ENCODE measurements around the gene CFAP73. TPM values are rescaled to one million over a fixed set of nuclear protein-coding genes. Genes with fewer than 3 reads are reported as not detected.
A peak's percentile ranks its signal among the peaks of the same experiment; 100 is the strongest.

CFAP73 gene
- total RNA-seq, 5 donors from 2014 or later (not counting 1 experiment from before 2014, with no cell fraction given) = 0.25 to 0.69 TPM; not detected in 3

DNA sequence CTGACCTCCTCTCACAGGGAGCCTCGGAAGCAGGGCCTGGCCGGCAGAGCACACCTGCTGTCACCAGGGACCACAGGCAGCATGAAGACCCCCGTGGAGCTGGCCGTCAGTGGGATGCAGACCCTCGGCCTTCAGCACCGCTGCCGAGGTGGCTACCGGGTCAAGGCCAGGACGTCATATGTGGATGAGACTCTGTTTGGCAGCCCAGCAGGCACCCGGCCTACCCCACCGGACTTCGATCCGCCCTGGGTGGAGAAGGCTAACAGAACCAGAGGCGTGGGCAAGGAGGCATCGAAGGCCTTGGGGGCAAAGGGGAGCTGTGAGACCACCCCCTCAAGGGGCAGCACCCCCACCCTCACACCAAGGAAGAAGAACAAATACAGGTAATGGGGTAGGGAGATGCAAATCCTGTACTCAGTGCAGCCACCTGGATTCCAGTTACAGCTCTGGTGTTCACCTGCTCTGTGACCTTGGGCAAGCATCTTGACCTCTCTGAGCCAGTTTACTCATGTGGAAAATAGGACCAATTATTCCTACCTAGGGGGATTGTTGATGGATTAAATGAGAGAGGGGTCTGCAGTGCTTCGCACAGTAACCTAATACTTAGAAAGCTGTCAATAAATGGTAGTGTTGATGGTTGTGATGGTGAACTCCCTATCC is 37.3 kb downstream of the CFAP73 start:
- no peaks in the 10 kb centered on the region for H3K27me3 ChIP-seq (replicated peaks in 1 of 2; ENCODE audit: control insufficient read depth in 2 of 2, extremely low read depth in 1 of 2, insufficient read depth in 2 of 2, low read length in 1 of 2)
- Mint-ChIP-seq H3K4me3 (peak overlapping the region; percentile 90 to 95 (median 94)), H3K9me3 (no peaks in the 10 kb centered on the region), H3K27me3 (no peaks in the 10 kb centered on the region), H3K36me3 (peaks cover 16% of the 10 kb centered on the region), H3K4me1 (peaks cover 31 to 49% (median 43%) of the 10 kb centered on the region in 3 donors), H3K27ac (peak overlapping the region; percentile 94 to 95)
- H3K27ac ChIP-seq (ENCODE audit: low read length) = no peak overlapping the region
- 92% methylated on average over 14 of the region's 16 CpGs for whole genome bisulfite sequencing (ENCODE audit: insufficient coverage)
- no peak for DNase-seq
- H3K9me3 ChIP-seq = no peaks in the 10 kb centered on the region
- peaks cover 11 to 43% of the 10 kb centered on the region in 2 experiments for H3K4me1 ChIP-seq (ENCODE audit: control insufficient read depth in 1 of 2, extremely low read depth in 1 of 2, insufficient read depth in 2 of 2, low read length in 2 of 2)
- H3K36me3 ChIP-seq (ENCODE audit: control insufficient read depth in 2 of 2, extremely low read depth in 1 of 2, insufficient read depth in 1 of 2, low read length in 1 of 2) = peaks cover 4 to 15% of the 10 kb centered on the region in 2 donors
- CTCF ChIA-PET = interaction anchor here (0.6 to 1.3 kb wide), 6 partner anchors 10 to 194 kb away, joined by 3 to 11 read pairs (median 4); no protein-coding TSS in a partner anchor
- POLR2A ChIA-PET = interaction anchor here in 1 of 2 donors (0.6 kb wide), 1 partner anchor 32 kb away, joined by 3 read pairs; no protein-coding TSS in a partner anchor
- no peak for ATAC-seq (replicated peaks in 1 of 4)
- H3K4me3 ChIP-seq (ENCODE audit: control insufficient read depth in 1 of 2, extremely low read depth in 1 of 2, low read length in 1 of 2) = no peak overlapping the region

- Mint-ChIP-seq H3K4me1 (peaks cover 21 to 29% (median 28%) of the 10 kb centered on the region in 3 donors), H3K9me3 (no peaks in the 10 kb centered on the region)
Observed at GRCh38 chr12:113189361-113189760, 39.8 kb downstream of the CFAP73 start.

GRCh38 chr12:113190761-113191160 is 41.2 kb downstream of the CFAP73 start:
- ATAC-seq (replicated peaks in 1 of 4) (no peak), DNase-seq (no peak)
- H3K27ac ChIP-seq (ENCODE audit: low read length) = no peak overlapping the region
- H3K36me3 ChIP-seq (ENCODE audit: control insufficient read depth in 2 of 2, extremely low read depth in 1 of 2, insufficient read depth in 1 of 2, low read length in 1 of 2) = peaks cover 4 to 23% of the 10 kb centered on the region in 2 donors
- ChIA-PET POLR2A (interaction anchor here in 1 of 2 donors (0.6 kb wide), 1 partner anchor 13 kb away, joined by 8 read pairs; no protein-coding TSS in a partner anchor), CTCF (interaction anchor here in 1 of 2 donors (0.9 kb wide), 1 partner anchor 102 kb away, joined by 3 read pairs; no protein-coding TSS in a partner anchor)
- no peaks in the 10 kb centered on the region for H3K27me3 ChIP-seq (replicated peaks in 1 of 2; ENCODE audit: control insufficient read depth in 2 of 2, extremely low read depth in 1 of 2, insufficient read depth in 2 of 2, low read length in 1 of 2)
- H3K9me3 ChIP-seq = no peaks in the 10 kb centered on the region
- Mint-ChIP-seq H3K9me3 (no peaks in the 10 kb centered on the region), H3K27ac (no peak overlapping the region), H3K4me1 (peaks cover 16 to 25% (median 24%) of the 10 kb centered on the region in 3 donors), H3K36me3 (peaks cover 25% of the 10 kb centered on the region), H3K27me3 (no peaks in the 10 kb centered on the region), H3K4me3 (no peak overlapping the region)
- peaks cover 8 to 18% of the 10 kb centered on the region in 2 experiments for H3K4me1 ChIP-seq (ENCODE audit: control insufficient read depth in 1 of 2, extremely low read depth in 1 of 2, insufficient read depth in 2 of 2, low read length in 2 of 2)
- 100% methylated on average over 1 of the region's 4 CpGs for WGBS (ENCODE audit: insufficient coverage)
- H3K4me3 ChIP-seq (ENCODE audit: control insufficient read depth in 1 of 2, extremely low read depth in 1 of 2, low read length in 1 of 2) = no peak overlapping the region

More at GRCh38 chr12:113189361-113189760, 39.8 kb downstream of the CFAP73 start:
- no peak overlapping the region for H3K4me3 Mint-ChIP-seq
- Histone ChIP-seq H3K4me1 (ENCODE audit: control insufficient read depth in 1 of 2, extremely low read depth in 1 of 2, insufficient read depth in 2 of 2, low read length in 2 of 2) (peaks cover 8 to 22% of the 10 kb centered on the region in 2 experiments), H3K27ac (ENCODE audit: low read length) (no peak overlapping the region), H3K9me3 (no peaks in the 10 kb centered on the region), H3K27me3 (replicated peaks in 1 of 2; ENCODE audit: control insufficient read depth in 2 of 2, extremely low read depth in 1 of 2, insufficient read depth in 2 of 2, low read length in 1 of 2) (no peaks in the 10 kb centered on the region), H3K36me3 (ENCODE audit: control insufficient read depth in 2 of 2, extremely low read depth in 1 of 2, insufficient read depth in 1 of 2, low read length in 1 of 2) (peaks cover 4 to 23% of the 10 kb centered on the region in 2 donors), H3K4me3 (ENCODE audit: control insufficient read depth in 1 of 2, extremely low read depth in 1 of 2, low read length in 1 of 2) (no peak overlapping the region)
- ChIA-PET CTCF (interaction anchor here in 1 of 2 donors (0.7 kb wide), 2 partner anchors 145 to 246 kb away, joined by 7 to 9 read pairs; no protein-coding TSS in a partner anchor), POLR2A (no interaction called here)
- peaks cover 25% of the 10 kb centered on the region for H3K36me3 Mint-ChIP-seq
- no peak overlapping the region for H3K27ac Mint-ChIP-seq
- no peaks in the 10 kb centered on the region for H3K27me3 Mint-ChIP-seq
- DNase-seq (no peak), ATAC-seq (replicated peaks in 1 of 4) (no peak)
- WGBS (ENCODE audit: insufficient coverage) = no CpG with 5 or more reads among the region's 2 CpGs

- CTCF ChIA-PET = interaction anchor here in 1 of 2 donors (0.5 kb wide), 1 partner anchor 170 kb away, joined by 3 read pairs; no protein-coding TSS in a partner anchor
- Mint-ChIP-seq H3K27ac (no peak overlapping the region), H3K36me3 (peaks cover 25% of the 10 kb centered on the region), H3K9me3 (no peaks in the 10 kb centered on the region), H3K4me1 (peaks cover 13 to 22% (median 21%) of the 10 kb centered on the region in 3 donors), H3K4me3 (no peak overlapping the region), H3K27me3 (no peaks in the 10 kb centered on the region)
- POLR2A ChIA-PET = no interaction called here
- Histone ChIP-seq H3K27me3 (replicated peaks in 1 of 2; ENCODE audit: control insufficient read depth in 2 of 2, extremely low read depth in 1 of 2, insufficient read depth in 2 of 2, low read length in 1 of 2) (no peaks in the 10 kb centered on the region), H3K9me3 (no peaks in the 10 kb centered on the region), H3K4me1 (ENCODE audit: control insufficient read depth in 1 of 2, extremely low read depth in 1 of 2, insufficient read depth in 2 of 2, low read length in 2 of 2) (peaks cover 5 to 13% of the 10 kb centered on the region in 2 experiments), H3K36me3 (ENCODE audit: control insufficient read depth in 2 of 2, extremely low read depth in 1 of 2, insufficient read depth in 1 of 2, low read length in 1 of 2) (peaks cover 4 to 23% of the 10 kb centered on the region in 2 donors), H3K27ac (ENCODE audit: low read length) (no peak overlapping the region), H3K4me3 (ENCODE audit: control insufficient read depth in 1 of 2, extremely low read depth in 1 of 2, low read length in 1 of 2) (no peak overlapping the region)
- WGBS (ENCODE audit: insufficient coverage) = 91% methylated on average over 14 of the region's 19 CpGs
- no peak for ATAC-seq (replicated peaks in 1 of 4)
- no peak for DNase-seq
Observed at GRCh38 chr12:113191227-113191626, 41.7 kb downstream of the CFAP73 start.

DNA sequence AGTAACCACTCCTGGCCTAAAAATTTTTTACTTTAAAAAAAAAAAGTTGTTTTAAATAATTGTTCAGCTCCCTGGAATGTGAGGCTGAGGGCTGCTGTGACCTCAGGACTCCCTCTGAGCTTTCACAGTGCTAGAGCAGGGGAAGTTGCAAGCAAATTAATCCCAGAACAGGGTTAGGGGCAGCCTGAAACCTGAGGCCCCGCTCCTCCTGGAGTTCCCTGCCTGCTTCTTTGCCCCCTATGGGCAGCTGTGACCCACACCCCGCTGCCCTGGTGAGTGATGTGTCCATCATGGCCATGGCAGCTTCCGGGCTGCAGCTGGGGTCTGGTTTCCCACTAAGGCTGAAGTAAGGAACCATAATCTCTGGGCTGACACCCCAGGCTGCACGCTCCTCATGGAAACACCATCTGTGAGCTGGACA is 45.5 kb downstream of the CFAP73 start:
- Histone ChIP-seq H3K27me3 (replicated peaks in 1 of 2; ENCODE audit: control insufficient read depth in 2 of 2, extremely low read depth in 1 of 2, insufficient read depth in 2 of 2, low read length in 1 of 2) (no peaks in the 10 kb centered on the region), H3K36me3 (ENCODE audit: control insufficient read depth in 2 of 2, extremely low read depth in 1 of 2, insufficient read depth in 1 of 2, low read length in 1 of 2) (peaks cover 4 to 19% of the 10 kb centered on the region in 2 donors), H3K4me3 (ENCODE audit: control insufficient read depth in 1 of 2, extremely low read depth in 1 of 2, low read length in 1 of 2) (no peak overlapping the region), H3K9me3 (no peaks in the 10 kb centered on the region), H3K27ac (ENCODE audit: low read length) (no peak overlapping the region), H3K4me1 (ENCODE audit: control insufficient read depth in 1 of 2, extremely low read depth in 1 of 2, insufficient read depth in 2 of 2, low read length in 2 of 2) (no peaks in the 10 kb centered on the region)
- peaks cover 0 to 5% (median 5%) of the 10 kb centered on the region in 3 donors for H3K4me1 Mint-ChIP-seq
- 100% methylated on average over 4 of the region's 4 CpGs for WGBS (ENCODE audit: insufficient coverage)
- ChIA-PET POLR2A (interaction anchor here in 1 of 2 donors (0.7 kb wide), 1 partner anchor 25 kb away, joined by 21 read pairs; no protein-coding TSS in a partner anchor), CTCF (interaction anchor here (0.5 to 1.2 kb wide), 5 partner anchors 31 to 1074 kb away, joined by 3 to 7 read pairs (median 5); no protein-coding TSS in a partner anchor)
- H3K36me3 Mint-ChIP-seq = peaks cover 15% of the 10 kb centered on the region
- no peak overlapping the region for H3K27ac Mint-ChIP-seq
- ATAC-seq (replicated peaks in 1 of 4) (no peak), DNase-seq (no peak)
- H3K4me3 Mint-ChIP-seq = no peak overlapping the region
- H3K9me3 Mint-ChIP-seq = no peaks in the 10 kb centered on the region
- no peaks in the 10 kb centered on the region for H3K27me3 Mint-ChIP-seq

DNA sequence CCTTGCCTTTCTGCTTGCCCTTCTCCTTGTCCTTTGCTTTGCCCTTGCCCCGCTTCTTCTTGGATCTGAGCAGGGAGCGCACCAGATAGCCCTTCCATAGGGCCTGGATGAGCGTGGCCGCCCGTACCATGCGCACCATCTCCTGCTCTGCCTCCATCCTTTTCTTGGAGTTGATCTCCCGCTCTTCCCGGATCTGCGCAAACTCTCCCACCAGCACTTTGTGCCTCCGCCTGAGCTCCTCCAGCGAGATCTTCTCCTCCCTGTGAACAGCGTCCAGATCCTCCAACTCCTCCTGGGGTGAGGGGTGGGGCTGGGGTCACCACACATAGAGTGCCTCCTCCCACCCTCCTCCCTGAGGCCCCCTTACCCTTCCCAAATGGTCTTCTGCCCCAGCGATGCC is 46.1 kb downstream of the CFAP73 start:
- H3K9me3 Mint-ChIP-seq = no peaks in the 10 kb centered on the region
- no peak for DNase-seq
- H3K36me3 Mint-ChIP-seq = peaks cover 13% of the 10 kb centered on the region
- POLR2A ChIA-PET = no interaction called here
- H3K27me3 Mint-ChIP-seq = no peaks in the 10 kb centered on the region
- H3K9me3 ChIP-seq = no peaks in the 10 kb centered on the region
- H3K27me3 ChIP-seq (replicated peaks in 1 of 2; ENCODE audit: control insufficient read depth in 2 of 2, extremely low read depth in 1 of 2, insufficient read depth in 2 of 2, low read length in 1 of 2) = no peaks in the 10 kb centered on the region
- CTCF ChIA-PET = interaction anchor here (0.5 to 1.2 kb wide), 3 partner anchors 37 to 1074 kb away, joined by 3 to 5 read pairs (median 3); no protein-coding TSS in a partner anchor
- no peak overlapping the region for H3K4me3 ChIP-seq (ENCODE audit: control insufficient read depth in 1 of 2, extremely low read depth in 1 of 2, low read length in 1 of 2)
- 95% methylated on average over 6 of the region's 13 CpGs for WGBS (ENCODE audit: insufficient coverage)
- no peak overlapping the region for H3K27ac Mint-ChIP-seq
- no peak overlapping the region for H3K27ac ChIP-seq (ENCODE audit: low read length)
- peaks cover 0 to 5% (median 3%) of the 10 kb centered on the region in 3 donors for H3K4me1 Mint-ChIP-seq
- no peaks in the 10 kb centered on the region for H3K4me1 ChIP-seq (ENCODE audit: control insufficient read depth in 1 of 2, extremely low read depth in 1 of 2, insufficient read depth in 2 of 2, low read length in 2 of 2)
- no peak for ATAC-seq (replicated peaks in 1 of 4)
- H3K36me3 ChIP-seq (ENCODE audit: control insufficient read depth in 2 of 2, extremely low read depth in 1 of 2, insufficient read depth in 1 of 2, low read length in 1 of 2) = peaks cover 4 to 19% of the 10 kb centered on the region in 2 donors
- no peak overlapping the region for H3K4me3 Mint-ChIP-seq
